ENCODE data around the gene CLEC16A. TPM values are rescaled to one million over a fixed set of nuclear protein-coding genes. Genes with fewer than 3 reads are reported as not detected.

CLEC16A gene
- polyA plus RNA-seq, 3 donors: 3.4 to 12.0 (median 5.8) TPM

GRCh38 chr16:10902999-10903398, 41.4 kb upstream of the CLEC16A start:
- peak overlapping the region in 1 of 7 donors; percentile 60 for H3K27ac Mint-ChIP-seq
- TF ChIP-seq, protein P1, sequence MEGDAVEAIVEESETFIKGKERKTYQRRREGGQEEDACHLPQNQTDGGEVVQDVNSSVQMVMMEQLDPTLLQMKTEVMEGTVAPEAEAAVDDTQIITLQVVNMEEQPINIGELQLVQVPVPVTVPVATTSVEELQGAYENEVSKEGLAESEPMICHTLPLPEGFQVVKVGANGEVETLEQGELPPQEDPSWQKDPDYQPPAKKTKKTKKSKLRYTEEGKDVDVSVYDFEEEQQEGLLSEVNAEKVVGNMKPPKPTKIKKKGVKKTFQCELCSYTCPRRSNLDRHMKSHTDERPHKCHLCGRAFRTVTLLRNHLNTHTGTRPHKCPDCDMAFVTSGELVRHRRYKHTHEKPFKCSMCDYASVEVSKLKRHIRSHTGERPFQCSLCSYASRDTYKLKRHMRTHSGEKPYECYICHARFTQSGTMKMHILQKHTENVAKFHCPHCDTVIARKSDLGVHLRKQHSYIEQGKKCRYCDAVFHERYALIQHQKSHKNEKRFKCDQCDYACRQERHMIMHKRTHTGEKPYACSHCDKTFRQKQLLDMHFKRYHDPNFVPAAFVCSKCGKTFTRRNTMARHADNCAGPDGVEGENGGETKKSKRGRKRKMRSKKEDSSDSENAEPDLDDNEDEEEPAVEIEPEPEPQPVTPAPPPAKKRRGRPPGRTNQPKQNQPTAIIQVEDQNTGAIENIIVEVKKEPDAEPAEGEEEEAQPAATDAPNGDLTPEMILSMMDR (IDR thresholded peaks at IDR 0.05): no peak
- Histone ChIP-seq H3K4me3 (replicated peaks in 1 of 3; ENCODE audit: low read depth in 2 of 3, low read length in 3 of 3) (no peak overlapping the region), H3K79me2 (ENCODE audit: insufficient read depth, low read length) (peaks cover 29% of the 10 kb centered on the region), H3K9me3 (replicated peaks in 1 of 2; ENCODE audit: control insufficient read depth in 1 of 2, insufficient read depth in 1 of 2, low read length in 2 of 2) (peaks cover 3% of the 10 kb centered on the region in 2 donors), H4K20me1 (ENCODE audit: insufficient read depth, low read length) (peaks cover 93% of the 10 kb centered on the region), H3K27me3 (ENCODE audit: control insufficient read depth in 2 of 2, insufficient read depth in 2 of 2, low read length in 2 of 2) (no peaks in the 10 kb centered on the region), H3K36me3 (replicated peaks in 1 of 2; ENCODE audit: control insufficient read depth in 1 of 2, insufficient read depth in 2 of 2, low read length in 2 of 2) (peaks cover 99% of the 10 kb centered on the region in 2 donors), H3K4me2 (replicated peaks; ENCODE audit: extremely low read depth, low read length, poor library complexity, severe bottlenecking) (no peak overlapping the region), H3K27ac (ENCODE audit: low read depth in 1 of 2, low read length in 2 of 2) (no peak overlapping the region), H3K9ac (ENCODE audit: insufficient read depth, low read length, poor library complexity, severe bottlenecking) (no peak overlapping the region), H2AFZ (ENCODE audit: insufficient read depth, low read depth, low read length, poor library complexity, severe bottlenecking) (no peak overlapping the region), H3K4me1 (ENCODE audit: control insufficient read depth in 1 of 2, insufficient read depth in 2 of 2, low read length in 2 of 2) (peaks cover under 1% of the 10 kb centered on the region in 2 donors)
- peaks cover 93 to 98% of the 10 kb centered on the region in 2 donors for H3K36me3 Mint-ChIP-seq
- peaks cover under 1% of the 10 kb centered on the region for H3K4me1 Mint-ChIP-seq
- H3K9me3 Mint-ChIP-seq: peaks cover 0 to 7% (median 5%) of the 10 kb centered on the region in 7 donors
- no peaks in the 10 kb centered on the region for H3K27me3 Mint-ChIP-seq (ENCODE audit: low read depth in 3 of 3)
- DNase-seq: no peak
- intact Hi-C loops (cut with micrococcal nuclease): no loop called here
- 88% methylated on average over 1 of the region's 1 CpG for WGBS (ENCODE audit: insufficient coverage)
- no peak overlapping the region for H3K4me3 Mint-ChIP-seq

GRCh38 chr16:10906482-10906881, 37.9 kb upstream of the CLEC16A start:
- Mint-ChIP-seq H3K27me3 (ENCODE audit: low read depth in 3 of 3) (no peaks in the 10 kb centered on the region), H3K36me3 (peaks cover 86 to 96% of the 10 kb centered on the region in 2 donors), H3K27ac (peak overlapping the region in 2 of 7 donors; percentile 21 to 60), H3K4me1 (no peaks in the 10 kb centered on the region), H3K9me3 (peaks cover 0 to 7% (median 5%) of the 10 kb centered on the region in 7 donors), H3K4me3 (no peak overlapping the region)
- Histone ChIP-seq H3K9ac (ENCODE audit: insufficient read depth, low read length, poor library complexity, severe bottlenecking) (no peak overlapping the region), H3K4me2 (replicated peaks; ENCODE audit: extremely low read depth, low read length, poor library complexity, severe bottlenecking) (no peak overlapping the region), H3K27me3 (ENCODE audit: control insufficient read depth in 2 of 2, insufficient read depth in 2 of 2, low read length in 2 of 2) (no peaks in the 10 kb centered on the region), H2AFZ (ENCODE audit: insufficient read depth, low read depth, low read length, poor library complexity, severe bottlenecking) (no peak overlapping the region), H3K4me1 (ENCODE audit: control insufficient read depth in 1 of 2, insufficient read depth in 2 of 2, low read length in 2 of 2) (no peaks in the 10 kb centered on the region), H3K4me3 (replicated peaks in 1 of 3; ENCODE audit: low read depth in 2 of 3, low read length in 3 of 3) (no peak overlapping the region), H3K27ac (ENCODE audit: low read depth in 1 of 2, low read length in 2 of 2) (no peak overlapping the region), H3K79me2 (ENCODE audit: insufficient read depth, low read length) (peaks cover 4% of the 10 kb centered on the region), H3K36me3 (replicated peaks in 1 of 2; ENCODE audit: control insufficient read depth in 1 of 2, insufficient read depth in 2 of 2, low read length in 2 of 2) (peaks cover 99 to 100% of the 10 kb centered on the region in 2 donors), H4K20me1 (ENCODE audit: insufficient read depth, low read length) (peaks cover 99% of the 10 kb centered on the region), H3K9me3 (replicated peaks in 1 of 2; ENCODE audit: control insufficient read depth in 1 of 2, insufficient read depth in 1 of 2, low read length in 2 of 2) (peaks cover 3% of the 10 kb centered on the region in 2 donors)
- WGBS (ENCODE audit: insufficient coverage): 98% methylated on average over 17 of the region's 19 CpGs
- intact Hi-C loops (cut with micrococcal nuclease): loop anchor here in 1 of 2 donors (5.0 kb wide), 1 partner anchor 49 kb away; no protein-coding TSS in a partner anchor
- TF ChIP-seq, protein P1 (IDR thresholded peaks at IDR 0.05): no peak
- DNase-seq: no peak

Measured in CD14-positive monocyte (primary cell).